A673 (cell line): ENCODE data around the gene NOP56.

Experiments
- CTCF ChIP-seq: fragments of 300-800, 200-600 bp; sonication (generic); conservative IDR thresholded peaks from 2 replicates; pipeline ENCODE4 v1.5.1; 2017; ENCODE audit warnings: low read depth, mild to moderate bottlenecking, antibody characterized with exemption, low read length, moderate library complexity, mixed read lengths
- EZH2 ChIP-seq: fragments of 200-600 bp; sonication (generic); IDR thresholded peaks from 2 replicates; pipeline ENCODE4 v1.6.1; 2017; ENCODE audit warnings: borderline replicate concordance, low read depth, mild to moderate bottlenecking, mixed read lengths, antibody characterized with exemption, low read length; ENCODE audit not compliant: poor library complexity, severe bottlenecking

- TF ChIP-seq CTCF: no peak
- no peak for TF ChIP-seq EZH2
These were observed 51.5 kb downstream of the NOP56 start for GRCh38 chr20:2703716-2704475.
